Measurements from ENCODE around the gene STMN1. TPM values are rescaled to one million over a fixed set of nuclear protein-coding genes. Genes with fewer than 3 reads are reported as not detected.

STMN1 gene
- total RNA-seq, 1 donor from 2014 or later: 519 TPM

- no peak overlapping the region for H3K4me2 ChIP-seq
- H3K27me3 ChIP-seq: peaks cover 28% of the 10 kb centered on the region
- H3K4me3 ChIP-seq: no peak overlapping the region
- Mint-ChIP-seq H3K36me3 (no peaks in the 10 kb centered on the region), H3K4me3 (no peak overlapping the region), H3K27ac (no peak overlapping the region), H3K9me3 (no peaks in the 10 kb centered on the region), H3K27me3 (ENCODE audit: insufficient read depth, low read depth) (peaks cover 19% of the 10 kb centered on the region), H3K4me1 (peaks cover 22% of the 10 kb centered on the region)
- TF ChIP-seq EZH2 (IDR thresholded peaks at IDR 0.05) (no peak), EZH2phosphoT487 (IDR thresholded peaks at IDR 0.05) (no peak), CTCF (IDR thresholded peaks at IDR 0.05) (no peak)
- no peak for DNase-seq (ENCODE audit: low spot score)
- no peaks in the 10 kb centered on the region for H3K9me3 ChIP-seq (ENCODE audit: low read depth)
- no peaks in the 10 kb centered on the region for H3K79me2 ChIP-seq (ENCODE audit: low read depth)
- H3K27ac ChIP-seq: no peak overlapping the region
- H3K9ac ChIP-seq: no peak overlapping the region
- H2AFZ ChIP-seq (replicated peaks): no peak overlapping the region
- H3F3A ChIP-seq (ENCODE audit: low read depth): peaks cover 27% of the 10 kb centered on the region
- no peaks in the 10 kb centered on the region for H3K36me3 ChIP-seq
- no peaks in the 10 kb centered on the region for H4K20me1 ChIP-seq (ENCODE audit: low read depth)
- H3K4me1 ChIP-seq: no peaks in the 10 kb centered on the region
These were observed 29.1 kb downstream of the STMN1 start for GRCh38 chr1:25877155-25877554.

GRCh38 chr1:25876693-25877077, 29.5 kb downstream of the STMN1 start:
- H3K4me1 ChIP-seq: no peaks in the 10 kb centered on the region
- no peaks in the 10 kb centered on the region for H4K20me1 ChIP-seq (ENCODE audit: low read depth)
- Mint-ChIP-seq H3K36me3 (no peaks in the 10 kb centered on the region), H3K4me1 (peaks cover 22% of the 10 kb centered on the region), H3K9me3 (no peaks in the 10 kb centered on the region), H3K4me3 (peak overlapping the region; percentile 85), H3K27ac (no peak overlapping the region), H3K27me3 (ENCODE audit: insufficient read depth, low read depth) (peaks cover 19% of the 10 kb centered on the region)
- TF ChIP-seq EZH2 (IDR thresholded peaks at IDR 0.05) (no peak), CTCF (IDR thresholded peaks at IDR 0.05) (no peak), EZH2phosphoT487 (IDR thresholded peaks at IDR 0.05) (no peak)
- H3K27ac ChIP-seq: no peak overlapping the region
- no peak overlapping the region for H3K4me3 ChIP-seq
- H3F3A ChIP-seq (ENCODE audit: low read depth): peaks cover 27% of the 10 kb centered on the region
- no peaks in the 10 kb centered on the region for H3K36me3 ChIP-seq
- H3K4me2 ChIP-seq: peak overlapping the region; percentile 81
- DNase-seq (ENCODE audit: low spot score): no peak
- H2AFZ ChIP-seq (replicated peaks): no peak overlapping the region
- H3K9ac ChIP-seq: no peak overlapping the region
- no peaks in the 10 kb centered on the region for H3K9me3 ChIP-seq (ENCODE audit: low read depth)
- peaks cover 28% of the 10 kb centered on the region for H3K27me3 ChIP-seq
- no peaks in the 10 kb centered on the region for H3K79me2 ChIP-seq (ENCODE audit: low read depth)

- Histone ChIP-seq H2AFZ (replicated peaks) (peak overlapping the region; percentile 96), H3K4me2 (peak overlapping the region; percentile 81), H3K4me1 (peaks cover 2% of the 10 kb centered on the region), H3K9me3 (ENCODE audit: low read depth) (no peaks in the 10 kb centered on the region), H3K9ac (no peak overlapping the region), H4K20me1 (ENCODE audit: low read depth) (no peaks in the 10 kb centered on the region), H3K79me2 (ENCODE audit: low read depth) (no peaks in the 10 kb centered on the region), H3K27ac (no peak overlapping the region), H3K4me3 (peak overlapping the region; percentile 54), H3F3A (ENCODE audit: low read depth) (peaks cover 27% of the 10 kb centered on the region), H3K27me3 (peaks cover 28% of the 10 kb centered on the region), H3K36me3 (no peaks in the 10 kb centered on the region)
- peaks cover 17% of the 10 kb centered on the region for H3K27me3 Mint-ChIP-seq (ENCODE audit: insufficient read depth, low read depth)
- DNase-seq (ENCODE audit: low spot score): peak; percentile 85
- peak overlapping the region; percentile 95 for H3K27ac Mint-ChIP-seq
- peak overlapping the region; percentile 85 for H3K4me3 Mint-ChIP-seq
- no peaks in the 10 kb centered on the region for H3K36me3 Mint-ChIP-seq
- H3K4me1 Mint-ChIP-seq: peaks cover 22% of the 10 kb centered on the region
- no peaks in the 10 kb centered on the region for H3K9me3 Mint-ChIP-seq
- TF ChIP-seq EZH2phosphoT487 (IDR thresholded peaks at IDR 0.05) (peak; percentile 43), CTCF (IDR thresholded peaks at IDR 0.05) (no peak), EZH2 (IDR thresholded peaks at IDR 0.05) (peak; percentile 20)
These were observed 30.1 kb downstream of the STMN1 start for GRCh38 chr1:25875856-25876692.

Measured in neural progenitor cell (in vitro differentiated cells).